ENCODE results near the gene TIAM1.

The TIAM1 gene

GRCh38 chr21:31316488-31317169 lies 27.4 kb downstream of the TIAM1 start:
- H3K4me3 ChIP-seq (ENCODE audit: control insufficient read depth, low read depth, low read length), result no peak overlapping the region
- peak; percentile 39 for DNase-seq (ENCODE audit: low read depth)
- no peak for TF ChIP-seq CTCF (conservative IDR thresholded peaks at IDR 0.05; ENCODE audit: control insufficient read depth, insufficient read depth, low read depth, low read length)

- H3K4me3 ChIP-seq (ENCODE audit: control insufficient read depth, low read depth, low read length), result no peak overlapping the region
- DNase-seq (ENCODE audit: low read depth), result no peak
- no peak for TF ChIP-seq CTCF (conservative IDR thresholded peaks at IDR 0.05; ENCODE audit: control insufficient read depth, insufficient read depth, low read depth, low read length)
Measured at GRCh38 chr21:31316072-31316471, 28.0 kb downstream of the TIAM1 start.

GRCh38 chr21:31310750-31311149 lies 33.3 kb downstream of the TIAM1 start:
- TF ChIP-seq CTCF (conservative IDR thresholded peaks at IDR 0.05; ENCODE audit: control insufficient read depth, insufficient read depth, low read depth, low read length), result no peak
- H3K4me3 ChIP-seq (ENCODE audit: control insufficient read depth, low read depth, low read length), result no peak overlapping the region
- peak; percentile 13 for DNase-seq (ENCODE audit: low read depth)

GRCh38 chr21:31308584-31308983 lies 35.5 kb downstream of the TIAM1 start:
- no peak for DNase-seq (ENCODE audit: low read depth)
- H3K4me3 ChIP-seq (ENCODE audit: control insufficient read depth, low read depth, low read length), result no peak overlapping the region
- TF ChIP-seq CTCF (conservative IDR thresholded peaks at IDR 0.05; ENCODE audit: control insufficient read depth, insufficient read depth, low read depth, low read length), result no peak

GRCh38 chr21:31305888-31306287 lies 38.2 kb downstream of the TIAM1 start:
- H3K4me3 ChIP-seq (ENCODE audit: control insufficient read depth, low read depth, low read length), result no peak overlapping the region
- no peak for DNase-seq (ENCODE audit: low read depth)
- TF ChIP-seq CTCF (conservative IDR thresholded peaks at IDR 0.05; ENCODE audit: control insufficient read depth, insufficient read depth, low read depth, low read length), result no peak

- DNase-seq (ENCODE audit: low read depth), result no peak
- no peak overlapping the region for H3K4me3 ChIP-seq (ENCODE audit: control insufficient read depth, low read depth, low read length)
- no peak for TF ChIP-seq CTCF (conservative IDR thresholded peaks at IDR 0.05; ENCODE audit: control insufficient read depth, insufficient read depth, low read depth, low read length)
Measured at GRCh38 chr21:31299291-31300147, 44.5 kb downstream of the TIAM1 start.
